ENCODE measurements around the gene FBXO31. TPM values are rescaled to one million over a fixed set of nuclear protein-coding genes. Genes with fewer than 3 reads are reported as not detected.

Gene FBXO31
- total RNA-seq, 1 experiment from 2014 or later: 53.9 TPM

DNA sequence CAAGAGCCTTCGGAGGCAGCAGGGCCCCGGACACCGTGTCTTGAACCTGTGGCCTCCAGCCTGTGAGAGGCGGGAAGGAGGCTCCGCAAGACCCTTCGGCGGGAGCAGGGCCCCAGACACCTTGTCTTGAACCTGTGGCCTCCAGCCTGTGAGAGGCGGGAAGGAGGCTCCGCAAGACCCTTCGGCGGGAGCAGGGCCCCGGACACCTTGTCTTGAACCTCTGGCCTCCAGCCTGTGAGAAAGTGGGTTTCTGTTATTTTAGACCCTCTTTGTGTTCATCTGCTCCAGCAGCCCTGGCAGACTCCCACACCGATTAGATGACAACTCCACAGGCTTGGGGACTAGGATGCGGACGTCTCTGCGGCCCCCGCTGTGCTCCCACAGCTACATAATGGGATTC lies 30.0 kb downstream of the FBXO31 start:
- intact Hi-C loops (cut with micrococcal nuclease): no loop called here
- Mint-ChIP-seq H3K36me3 (ENCODE audit: insufficient read depth, unreplicated experiment) (peaks cover 69% of the 10 kb centered on the region), H3K27ac (ENCODE audit: low read depth, unreplicated experiment) (no peak overlapping the region), H3K27me3 (ENCODE audit: insufficient read depth, unreplicated experiment) (no peaks in the 10 kb centered on the region), H3K9me3 (ENCODE audit: unreplicated experiment) (no peaks in the 10 kb centered on the region), H3K4me3 (ENCODE audit: unreplicated experiment) (no peak overlapping the region), H3K4me1 (ENCODE audit: insufficient read depth, unreplicated experiment) (no peaks in the 10 kb centered on the region)
- no peak for TF ChIP-seq CTCF (IDR thresholded peaks at IDR 0.05; ENCODE audit: unreplicated experiment)
- no peak for DNase-seq (ENCODE audit: unreplicated experiment)
- ChIA-PET POLR2A (no interaction called here), CTCF (no interaction called here)
- no TSS peak for BruUV-seq (replicated peaks)

- intact Hi-C loops (cut with micrococcal nuclease): no loop called here
- ChIA-PET POLR2A (no interaction called here), CTCF (no interaction called here)
- BruUV-seq (replicated peaks): no TSS peak
- Mint-ChIP-seq H3K4me1 (ENCODE audit: insufficient read depth, unreplicated experiment) (no peaks in the 10 kb centered on the region), H3K36me3 (ENCODE audit: insufficient read depth, unreplicated experiment) (peaks cover 69% of the 10 kb centered on the region), H3K9me3 (ENCODE audit: unreplicated experiment) (no peaks in the 10 kb centered on the region), H3K27ac (ENCODE audit: low read depth, unreplicated experiment) (no peak overlapping the region), H3K27me3 (ENCODE audit: insufficient read depth, unreplicated experiment) (no peaks in the 10 kb centered on the region), H3K4me3 (ENCODE audit: unreplicated experiment) (no peak overlapping the region)
- DNase-seq (ENCODE audit: unreplicated experiment): no peak
- no peak for TF ChIP-seq CTCF (IDR thresholded peaks at IDR 0.05; ENCODE audit: unreplicated experiment)
Observed at GRCh38 chr16:87352818-87353217, 30.8 kb downstream of the FBXO31 start.

- POLR2A ChIA-PET: interaction anchor here (0.9 to 2.8 kb wide), 2 partner anchors 19 to 32 kb away, joined by 4 to 8 read pairs; partner anchors contain the start of gene FBXO31
- H3K27ac Mint-ChIP-seq (ENCODE audit: low read depth, unreplicated experiment): no peak overlapping the region
- peaks cover 64% of the 10 kb centered on the region for H3K36me3 Mint-ChIP-seq (ENCODE audit: insufficient read depth, unreplicated experiment)
- CTCF ChIA-PET: interaction anchor here (0.7 kb wide), 1 partner anchor 284 kb away, joined by 3 read pairs; no protein-coding TSS in a partner anchor
- no peaks in the 10 kb centered on the region for H3K4me1 Mint-ChIP-seq (ENCODE audit: insufficient read depth, unreplicated experiment)
- H3K9me3 Mint-ChIP-seq (ENCODE audit: unreplicated experiment): no peaks in the 10 kb centered on the region
- DNase-seq (ENCODE audit: unreplicated experiment): no peak
- TF ChIP-seq CTCF (IDR thresholded peaks at IDR 0.05; ENCODE audit: unreplicated experiment): no peak
- intact Hi-C loops (cut with micrococcal nuclease): no loop called here
- no TSS peak for BruUV-seq (replicated peaks)
- H3K27me3 Mint-ChIP-seq (ENCODE audit: insufficient read depth, unreplicated experiment): no peaks in the 10 kb centered on the region
- no peak overlapping the region for H3K4me3 Mint-ChIP-seq (ENCODE audit: unreplicated experiment)
Observed at GRCh38 chr16:87351320-87351698, 32.3 kb downstream of the FBXO31 start.

GRCh38 chr16:87350681-87351319 lies 32.8 kb downstream of the FBXO31 start:
- DNase-seq (ENCODE audit: unreplicated experiment): no peak
- Mint-ChIP-seq H3K27ac (ENCODE audit: low read depth, unreplicated experiment) (no peak overlapping the region), H3K4me1 (ENCODE audit: insufficient read depth, unreplicated experiment) (no peaks in the 10 kb centered on the region), H3K9me3 (ENCODE audit: unreplicated experiment) (no peaks in the 10 kb centered on the region), H3K27me3 (ENCODE audit: insufficient read depth, unreplicated experiment) (no peaks in the 10 kb centered on the region), H3K4me3 (ENCODE audit: unreplicated experiment) (no peak overlapping the region), H3K36me3 (ENCODE audit: insufficient read depth, unreplicated experiment) (peaks cover 65% of the 10 kb centered on the region)
- CTCF ChIA-PET: no interaction called here
- BruUV-seq (replicated peaks): no TSS peak
- intact Hi-C loops (cut with micrococcal nuclease): no loop called here
- TF ChIP-seq CTCF (IDR thresholded peaks at IDR 0.05; ENCODE audit: unreplicated experiment): no peak
- POLR2A ChIA-PET: interaction anchor here (2.8 kb wide), 1 partner anchor 33 kb away, joined by 8 read pairs; the partner anchor contains the start of gene FBXO31
